Stimulated activated CD4-positive, alpha-beta T cell treated with anti-CD3 and anti-CD28 coated beads, Interleukin-2, amount 100 ng/mL, for 24 hours (primary cell): ENCODE data around the gene CRIP2.

Experiments used
- DNase-seq, 2 donors: peaks; one replicate each; pipeline ENCODE4 v3.0.0-alpha.2; 2020

CRIP2 gene

GRCh38 chr14:105489542-105490266, 15.1 kb downstream of the CRIP2 start:
- peak; percentile 82 to 86 for DNase-seq

GRCh38 chr14:105490267-105490571, 15.6 kb downstream of the CRIP2 start:
- DNase-seq: no peak

- DNase-seq: peak; percentile 98
These were observed 16.1 kb downstream of the CRIP2 start, which contains the start of gene TEDC1 for GRCh38 chr14:105490572-105491365. Gene TEDC1 (plus strand): TSS chr14:105491246. CDS start chr14:105491376, 130 bp downstream.

GRCh38 chr14:105491366-105491973, 16.8 kb downstream of the CRIP2 start:
- DNase-seq: peak; percentile 88 to 94

GRCh38 chr14:105492031-105492970, 17.7 kb downstream of the CRIP2 start:
- DNase-seq: no peak

GRCh38 chr14:105492971-105493871, 18.6 kb downstream of the CRIP2 start:
- DNase-seq: no peak

- DNase-seq: no peak
These were observed 19.4 kb downstream of the CRIP2 start for GRCh38 chr14:105493921-105494605.

- DNase-seq: no peak
These were observed 19.9 kb downstream of the CRIP2 start for GRCh38 chr14:105494606-105494929.

GRCh38 chr14:105495101-105495989, 20.7 kb downstream of the CRIP2 start:
- DNase-seq: no peak

- no peak for DNase-seq
These were observed 21.6 kb downstream of the CRIP2 start for GRCh38 chr14:105495990-105496830.

- DNase-seq: no peak
These were observed 22.4 kb downstream of the CRIP2 start for GRCh38 chr14:105496831-105497591.

GRCh38 chr14:105497671-105498429, 23.2 kb downstream of the CRIP2 start:
- no peak for DNase-seq

GRCh38 chr14:105498430-105499255, 24.0 kb downstream of the CRIP2 start:
- no peak for DNase-seq

GRCh38 chr14:105499256-105500035, 24.8 kb downstream of the CRIP2 start:
- no peak for DNase-seq

GRCh38 chr14:105500036-105500725, 25.6 kb downstream of the CRIP2 start:
- DNase-seq: no peak
